Caco-2 (cell line): ENCODE results near the gene TSPAN17. TPM values are rescaled to one million over a fixed set of nuclear protein-coding genes. Genes with fewer than 3 reads are reported as not detected.

ENCODE experiments used
- BruUV-seq: library from RNA; stranded (reverse); fragments of 400-500 nt; replicated peaks from 2 replicates; lab custom pipeline; 2021; lab: Mats Ljungman, UMichigan
- CTCF ChIA-PET: fragments of 300-600 bp; sonication (Branson Sonifier 250); formaldehyde crosslinking; loops from one replicate; lab custom pipeline; 2022; ENCODE audit warnings: antibody characterized with exemption; lab: Charles Lee
- POLR2A ChIA-PET: fragments of 300-600 bp; sonication (Branson Sonifier 250); formaldehyde crosslinking; loops from one replicate; lab custom pipeline; 2022; ENCODE audit warnings: antibody characterized with exemption; lab: Charles Lee
- DNase-seq, 2 experiments: peaks; one replicate each; pipeline versions ENCODE4 v3.0.0 to v3.0.0-alpha.2; 2020 to 2022
- H3K27me3 ChIP-seq: replicated peaks from 2 replicates; pipeline ENCODE4 v1.6.0; 2011; ENCODE audit warnings: low read length; ENCODE audit not compliant: control insufficient read depth, insufficient read depth
- H3K36me3 ChIP-seq: 2 replicates; pipeline ENCODE4 v1.5.1; 2011; ENCODE audit warnings: low read length; ENCODE audit not compliant: control insufficient read depth, insufficient read depth
- H3K4me1 ChIP-seq: fragments of 250-450 bp; sonication (Bioruptor Pico); 2 replicates; pipeline ENCODE4 v1.5.1; 2020; ENCODE audit warnings: mild to moderate bottlenecking
- H3K4me3 ChIP-seq: 2 replicates; pipeline ENCODE4 v1.5.1; 2011; ENCODE audit warnings: low read depth, mild to moderate bottlenecking, control low read depth, low read length
- H3K9me3 ChIP-seq: fragments of 250-450 bp; sonication (Bioruptor Pico); 2 replicates; pipeline ENCODE4 v1.5.1; 2020; ENCODE audit warnings: mild to moderate bottlenecking, moderate library complexity
- H3K27ac Mint-ChIP-seq: one replicate; pipeline ENCODE4 v1.8.0; 2022; ENCODE audit warnings: mixed read lengths; ENCODE audit not compliant: unreplicated experiment
- H3K27me3 Mint-ChIP-seq: one replicate; pipeline ENCODE4 v1.8.0; 2022; ENCODE audit warnings: mixed read lengths; ENCODE audit not compliant: insufficient read depth, unreplicated experiment
- H3K36me3 Mint-ChIP-seq: one replicate; pipeline ENCODE4 v1.8.0; 2022; ENCODE audit warnings: mild to moderate bottlenecking, mixed read lengths; ENCODE audit not compliant: insufficient read depth, unreplicated experiment
- H3K4me1 Mint-ChIP-seq: one replicate; pipeline ENCODE4 v1.8.0; 2022; ENCODE audit warnings: low read depth, mixed read lengths; ENCODE audit not compliant: unreplicated experiment
- H3K4me3 Mint-ChIP-seq: one replicate; pipeline ENCODE4 v1.8.0; 2022; ENCODE audit warnings: mild to moderate bottlenecking, moderate library complexity, mixed read lengths; ENCODE audit not compliant: unreplicated experiment
- H3K9me3 Mint-ChIP-seq: one replicate; pipeline ENCODE4 v1.8.0; 2022; ENCODE audit warnings: mixed read lengths; ENCODE audit not compliant: unreplicated experiment
- CTCF ChIP-seq, 2 experiments: fragments of 200-600 bp in 1 of 2; IDR thresholded peaks; 1 replicate in 1 of 2; 2 replicates in 1 of 2; pipeline versions ENCODE4 v1.5.1 to v1.8.0; 2011 to 2022; ENCODE audit warnings: antibody characterized with exemption in 1 of 2, control low read depth in 1 of 2, inconsistent platforms in 1 of 2, low read depth in 1 of 2, low read length in 1 of 2, mild to moderate bottlenecking in 1 of 2, moderate library complexity in 1 of 2; ENCODE audit not compliant: insufficient read depth in 1 of 2, severe bottlenecking in 1 of 2, unreplicated experiment in 1 of 2
- intact Hi-C: fragments of 100-400 bp; cut with micrococcal nuclease; formaldehyde crosslinking; loops from one replicate; pipeline ENCODE4 v1.10.0; 2022; ENCODE audit not compliant: unreplicated experiment
- total RNA-seq: library from RNA; stranded (reverse); gene quantifications from 2 replicates; pipeline ENCODE4 v1.2.3, GENCODE V29; 2022

Gene TSPAN17
- total RNA-seq, 1 experiment from 2014 or later, result 20.5 TPM

- Histone ChIP-seq H3K9me3 (no peaks in the 10 kb centered on the region), H3K4me3 (no peak overlapping the region), H3K36me3 (no peaks in the 10 kb centered on the region), H3K4me1 (peaks cover 7% of the 10 kb centered on the region), H3K27me3 (peaks cover 5% of the 10 kb centered on the region)
- DNase-seq, result no peak
- Mint-ChIP-seq H3K9me3 (no peaks in the 10 kb centered on the region), H3K4me1 (no peaks in the 10 kb centered on the region), H3K27me3 (peaks cover 36% of the 10 kb centered on the region), H3K36me3 (no peaks in the 10 kb centered on the region), H3K4me3 (no peak overlapping the region), H3K27ac (no peak overlapping the region)
- intact Hi-C loops, result no loop called here
- no TSS peak for BruUV-seq
- no peak for TF ChIP-seq CTCF (IDR thresholded peaks at IDR 0.05; ENCODE audit: insufficient read depth in 1 of 2, low read depth in 1 of 2, low read length in 1 of 2, severe bottlenecking in 1 of 2, unreplicated experiment in 1 of 2)
- CTCF ChIA-PET, result no interaction called here
- POLR2A ChIA-PET, result no interaction called here
These were observed 20.4 kb upstream of the TSPAN17 start for GRCh38 chr5:176626876-176627236.

- H3K9me3 ChIP-seq, result no peaks in the 10 kb centered on the region
- Mint-ChIP-seq H3K4me3 (peak overlapping the region; percentile 5), H3K27ac (no peak overlapping the region), H3K4me1 (no peaks in the 10 kb centered on the region), H3K36me3 (no peaks in the 10 kb centered on the region), H3K9me3 (no peaks in the 10 kb centered on the region), H3K27me3 (peaks cover 33% of the 10 kb centered on the region)
- no TSS peak for BruUV-seq
- CTCF ChIA-PET, result no interaction called here
- H3K4me3 ChIP-seq, result no peak overlapping the region
- H3K4me1 ChIP-seq, result peaks cover 7% of the 10 kb centered on the region
- intact Hi-C loops, result no loop called here
- POLR2A ChIA-PET, result no interaction called here
- no peak for DNase-seq
- H3K36me3 ChIP-seq, result no peaks in the 10 kb centered on the region
- H3K27me3 ChIP-seq, result peaks cover 5% of the 10 kb centered on the region
- TF ChIP-seq CTCF (IDR thresholded peaks at IDR 0.05; ENCODE audit: insufficient read depth in 1 of 2, low read depth in 1 of 2, low read length in 1 of 2, severe bottlenecking in 1 of 2, unreplicated experiment in 1 of 2), result no peak
These were observed 19.7 kb upstream of the TSPAN17 start for GRCh38 chr5:176627582-176627981.

GRCh38 chr5:176628406-176629228, 18.7 kb upstream of the TSPAN17 start:
- TF ChIP-seq CTCF (IDR thresholded peaks at IDR 0.05; ENCODE audit: insufficient read depth in 1 of 2, low read depth in 1 of 2, low read length in 1 of 2, severe bottlenecking in 1 of 2, unreplicated experiment in 1 of 2), result no peak
- Histone ChIP-seq H3K4me3 (no peak overlapping the region), H3K9me3 (no peaks in the 10 kb centered on the region), H3K4me1 (peaks cover 7% of the 10 kb centered on the region), H3K36me3 (no peaks in the 10 kb centered on the region), H3K27me3 (peaks cover 5% of the 10 kb centered on the region)
- intact Hi-C loops, result no loop called here
- DNase-seq, result no peak
- H3K9me3 Mint-ChIP-seq, result no peaks in the 10 kb centered on the region
- CTCF ChIA-PET, result no interaction called here
- H3K27ac Mint-ChIP-seq, result no peak overlapping the region
- no TSS peak for BruUV-seq
- peaks cover 35% of the 10 kb centered on the region for H3K27me3 Mint-ChIP-seq
- no peak overlapping the region for H3K4me3 Mint-ChIP-seq
- no peaks in the 10 kb centered on the region for H3K4me1 Mint-ChIP-seq
- POLR2A ChIA-PET, result no interaction called here
- H3K36me3 Mint-ChIP-seq, result no peaks in the 10 kb centered on the region
